M059J (cell line): ENCODE data around the gene FDXR. TPM values are rescaled to one million over a fixed set of nuclear protein-coding genes. Genes with fewer than 3 reads are reported as not detected.
A peak's percentile ranks its signal among the peaks of the same experiment; 100 is the strongest.
"Not testable (repeated sequence)": the region's sequence is repeated elsewhere in the genome, so short reads cannot be mapped to it uniquely, and the experiment has no call there.

ENCODE experiments used
- DNase-seq: peaks from one replicate; pipeline ENCODE4 v3.0.0-alpha.2; 2012; ENCODE audit warnings: low read depth
- total RNA-seq: library from RNA; depleted of rRNA; stranded (reverse); fragments of >200 nt; shearing (Covaris generic); gene quantifications from 2 replicates; pipeline ENCODE4 v1.2.3, GENCODE V29; 2014; rRNA removed

Gene FDXR
- total RNA-seq = 4.6 and 6.5 TPM in 2 replicates

- DNase-seq = no peak
Measured at GRCh38 chr17:74872313-74873036, at the start of gene FDXR. FDXR (minus strand) TSS chr17:74872994; CDS start chr17:74872944, 50 bp downstream.

- no peak for DNase-seq
Measured at GRCh38 chr17:74922172-74922571, 49.4 kb upstream of the FDXR start.

DNA sequence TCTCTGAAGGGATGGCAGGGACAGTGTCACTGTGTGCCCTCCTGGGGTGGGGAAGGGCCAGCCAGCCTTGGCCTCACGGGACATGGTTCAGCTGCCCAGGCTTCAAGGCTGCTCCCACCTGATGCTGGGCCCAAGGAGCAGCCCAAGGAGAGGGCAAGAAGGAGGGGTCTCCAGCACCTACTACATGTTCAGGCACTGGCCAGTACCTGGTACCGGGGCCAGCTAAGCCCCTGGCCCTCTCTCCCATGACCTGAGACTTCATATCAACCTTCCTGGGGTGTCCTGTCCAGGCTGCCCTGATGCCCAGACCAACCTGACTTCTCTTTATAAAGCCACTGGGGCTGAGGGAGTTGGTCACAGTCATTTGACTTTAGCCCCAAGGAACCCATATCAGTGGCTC lies 49.0 kb upstream of the FDXR start:
- no peak for DNase-seq

GRCh38 chr17:74921026-74921681 lies 48.4 kb upstream of the FDXR start:
- DNase-seq = no peak

GRCh38 chr17:74920642-74921025 lies 47.8 kb upstream of the FDXR start:
- no peak for DNase-seq

GRCh38 chr17:74920306-74920620 lies 47.5 kb upstream of the FDXR start:
- no peak for DNase-seq

GRCh38 chr17:74919440-74920305 lies 46.9 kb upstream of the FDXR start:
- DNase-seq = peak; percentile 27

GRCh38 chr17:74918906-74919305 lies 46.1 kb upstream of the FDXR start:
- DNase-seq = no peak

DNA sequence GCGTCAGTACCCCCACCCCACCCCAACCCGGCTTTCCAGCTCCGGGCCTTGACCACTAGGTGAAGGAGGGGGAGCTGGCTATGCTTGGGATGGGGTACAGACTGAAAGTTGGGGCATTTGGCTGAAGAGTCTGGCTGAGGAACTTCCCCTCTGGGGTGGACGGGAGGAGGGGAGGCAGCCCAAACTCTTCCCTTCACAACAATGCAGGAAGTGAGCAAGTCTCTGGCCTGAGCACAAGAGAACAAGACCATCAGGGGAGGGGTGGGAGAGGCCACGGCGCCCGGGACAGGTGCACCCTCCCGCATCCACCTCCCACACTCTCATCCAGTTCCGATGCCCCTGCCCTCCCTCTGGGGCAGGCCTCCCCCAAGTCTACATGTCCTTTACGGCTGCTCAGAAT lies 44.6 kb upstream of the FDXR start:
- DNase-seq = no peak

- DNase-seq = no peak
Measured at GRCh38 chr17:74916851-74917199, 44.0 kb upstream of the FDXR start.

DNA sequence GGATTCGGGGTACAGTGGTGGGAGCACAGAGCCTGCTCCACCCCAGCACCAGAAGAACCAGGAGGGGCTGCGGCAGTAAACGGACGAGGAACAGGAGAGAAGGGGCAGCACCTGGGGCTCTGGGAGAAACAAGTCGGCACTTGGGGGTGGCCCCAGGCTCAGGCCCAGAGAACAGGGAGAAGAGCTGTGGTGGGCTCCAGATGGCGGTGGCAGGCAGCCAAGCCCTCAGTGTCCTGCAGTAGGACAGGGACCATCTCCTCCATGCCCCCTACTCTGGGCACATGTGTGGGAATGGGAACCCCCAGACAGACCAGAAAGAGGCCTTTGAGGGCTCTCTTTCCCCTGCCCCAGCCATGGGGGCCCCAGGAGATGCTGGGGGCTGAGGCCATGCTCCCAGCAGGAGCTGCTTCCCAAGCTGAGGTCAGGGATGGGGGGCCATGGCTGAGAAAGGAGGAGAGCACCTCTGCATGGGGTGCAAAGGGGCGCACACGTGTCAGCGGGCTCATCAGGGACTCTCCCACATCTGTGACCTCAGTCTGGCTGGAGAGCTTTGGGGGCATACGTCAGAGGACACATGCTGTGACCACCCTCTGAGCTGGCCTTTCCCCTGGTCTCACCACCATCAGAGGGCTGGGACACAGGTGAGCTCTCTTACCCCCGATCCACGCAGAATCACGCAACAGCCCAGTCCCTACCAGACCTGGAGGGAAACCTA lies 43.5 kb upstream of the FDXR start:
- DNase-seq = no peak

DNA sequence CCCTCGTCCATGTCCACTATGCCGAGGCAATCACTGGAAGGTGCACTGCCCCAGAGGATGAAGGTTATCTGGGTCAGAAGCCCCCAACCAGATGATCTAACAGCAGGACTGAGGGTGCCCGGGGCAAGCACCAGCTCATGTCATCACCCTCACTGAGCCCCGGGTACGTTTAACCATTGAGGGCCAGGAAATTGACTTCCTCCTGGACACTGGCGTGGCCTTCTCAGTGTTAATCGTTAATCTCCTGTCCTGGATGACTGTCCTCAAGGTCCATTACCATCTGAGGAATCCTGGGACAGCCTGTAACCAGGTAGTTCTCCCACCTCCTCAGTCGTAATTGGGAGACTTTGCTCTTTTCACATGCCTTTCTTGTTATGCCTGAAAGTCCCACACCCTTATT lies 38.6 kb upstream of the FDXR start:
- not testable (repeated sequence) for DNase-seq

DNA sequence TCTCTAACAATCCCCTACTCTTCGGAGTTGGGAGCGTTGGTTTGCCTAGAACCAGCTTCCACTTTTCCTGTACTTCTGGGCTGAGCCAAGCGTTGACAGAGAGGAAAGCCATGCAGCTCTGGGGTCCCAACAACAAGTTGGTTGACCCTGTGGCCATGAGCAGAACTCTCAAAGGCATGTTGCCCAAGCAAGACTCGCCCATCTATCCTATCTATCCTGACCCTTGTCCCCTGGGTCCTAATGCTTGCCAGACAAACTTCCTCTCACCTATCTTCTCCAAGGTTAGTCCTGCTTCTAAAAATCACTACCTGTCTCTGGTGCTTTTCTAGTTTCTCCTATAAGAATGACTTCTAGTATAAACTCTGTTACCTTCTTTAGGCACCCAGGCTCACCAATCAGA lies 36.3 kb upstream of the FDXR start:
- DNase-seq = not testable (repeated sequence)

GRCh38 chr17:74907012-74907411 lies 34.2 kb upstream of the FDXR start:
- DNase-seq = no peak

- DNase-seq = not testable (repeated sequence)
Measured at GRCh38 chr17:74906214-74906793, 33.5 kb upstream of the FDXR start.

DNA sequence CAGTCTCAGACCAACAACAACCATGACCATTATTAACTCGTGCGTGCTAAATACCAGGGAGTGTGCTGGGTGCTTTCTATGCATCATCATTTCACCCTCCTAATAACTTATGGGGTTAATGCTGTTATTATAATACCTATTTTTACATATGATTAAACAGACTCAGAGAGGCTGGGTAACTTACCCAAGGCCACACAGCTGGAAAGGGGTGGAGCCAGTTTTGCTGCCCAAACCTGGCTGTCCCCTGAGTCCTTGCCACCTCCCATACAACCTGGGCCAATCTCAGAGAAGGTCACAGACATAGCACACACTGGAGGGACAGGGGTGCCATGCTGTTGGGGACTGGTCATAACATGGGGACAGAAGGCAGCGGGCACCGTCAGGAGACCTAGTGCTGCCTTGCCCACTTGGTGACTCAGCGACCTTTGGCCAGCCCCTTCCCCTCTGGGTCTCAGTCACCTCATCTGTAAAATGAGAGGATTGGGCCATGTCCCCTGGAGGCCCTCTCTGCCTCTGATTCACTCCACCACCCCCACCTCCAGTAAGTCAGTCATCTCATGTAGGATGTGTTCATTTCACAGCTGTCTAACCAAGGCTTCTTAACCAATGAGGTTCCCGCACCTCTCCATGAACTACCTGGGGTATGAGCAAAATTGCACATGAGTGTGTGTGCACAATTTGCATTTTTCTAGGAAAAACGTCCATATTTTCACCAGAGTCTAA lies 32.1 kb upstream of the FDXR start:
- DNase-seq = no peak

GRCh38 chr17:74903671-74904070 lies 30.9 kb upstream of the FDXR start:
- no peak for DNase-seq

DNA sequence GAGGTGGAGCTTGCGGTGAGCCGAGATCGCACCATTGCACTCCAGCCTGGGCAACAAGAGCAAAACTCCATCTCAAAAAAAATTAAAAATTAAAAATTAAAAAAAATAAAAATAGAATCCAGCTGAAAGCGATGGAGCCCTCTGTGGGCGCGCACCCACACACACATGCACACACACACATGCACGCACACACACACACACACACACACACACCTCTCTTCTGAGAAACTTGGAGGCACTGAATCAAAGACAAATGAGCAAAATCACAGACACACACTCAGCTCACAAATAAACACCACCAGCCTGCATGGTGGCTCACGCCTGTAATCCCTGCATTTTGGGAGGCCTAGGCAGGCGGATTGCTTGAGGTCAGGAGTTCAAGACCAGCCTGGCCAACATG lies 30.2 kb upstream of the FDXR start:
- DNase-seq = no peak

GRCh38 chr17:74901353-74902135 lies 28.8 kb upstream of the FDXR start:
- DNase-seq = no peak

DNA sequence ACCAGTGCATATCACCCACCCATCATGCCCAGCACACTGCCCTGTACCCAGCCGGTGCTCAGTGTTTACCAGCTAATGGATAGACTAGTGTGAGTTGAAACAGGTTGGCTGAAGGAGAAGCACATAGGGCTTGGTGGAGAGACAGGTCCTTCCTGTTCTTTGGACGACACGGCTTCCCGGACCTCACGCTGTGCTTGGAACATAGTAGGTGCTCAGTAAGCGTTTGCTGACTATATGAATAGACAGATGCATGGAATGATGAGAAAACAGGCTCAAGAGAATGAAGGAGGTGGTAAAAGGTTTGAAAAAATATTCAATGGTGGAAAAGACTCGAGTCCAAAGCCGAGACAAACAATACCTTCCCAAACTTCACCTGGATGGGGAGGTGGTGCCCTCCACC lies 27.4 kb upstream of the FDXR start:
- DNase-seq = no peak
